Kidney capillary endothelial cell (primary cell): ENCODE measurements around the gene DCLRE1B.

ENCODE experiments used
- DNase-seq: peaks from one replicate; pipeline ENCODE4 v3.0.0-alpha.2; 2018; ENCODE audit warnings: low spot score

Gene DCLRE1B

GRCh38 chr1:113904674-113905434, at the start of gene DCLRE1B, which contains the start of gene AP4B1:
DCLRE1B (plus strand) TSS chr1:113905326; CDS start chr1:113905587, 261 bp downstream.
AP4B1 (minus strand) TSS chr1:113904799; CDS start chr1:113904717, 82 bp downstream.
- peak; percentile 99 for DNase-seq

- no peak for DNase-seq
Measured at GRCh38 chr1:113855630-113856400, 49.3 kb upstream of the DCLRE1B start.

GRCh38 chr1:113856401-113856790, 48.7 kb upstream of the DCLRE1B start:
- no peak for DNase-seq

GRCh38 chr1:113857776-113858175, 47.4 kb upstream of the DCLRE1B start:
- no peak for DNase-seq

GRCh38 chr1:113858418-113858817, 46.7 kb upstream of the DCLRE1B start:
- DNase-seq, result no peak

- DNase-seq, result no peak
Measured at GRCh38 chr1:113858982-113859381, 46.1 kb upstream of the DCLRE1B start.

GRCh38 chr1:113859478-113860175, 45.5 kb upstream of the DCLRE1B start:
- no peak for DNase-seq

GRCh38 chr1:113860891-113861290, 44.2 kb upstream of the DCLRE1B start:
- DNase-seq, result peak; percentile 79

GRCh38 chr1:113861641-113862040, 43.5 kb upstream of the DCLRE1B start:
- no peak for DNase-seq

GRCh38 chr1:113868387-113869083, 36.6 kb upstream of the DCLRE1B start:
- peak; percentile 74 for DNase-seq

GRCh38 chr1:113870778-113871177, 34.3 kb upstream of the DCLRE1B start:
- DNase-seq, result no peak

- DNase-seq, result no peak
Measured at GRCh38 chr1:113871597-113872113, 33.5 kb upstream of the DCLRE1B start, which contains the start of gene PTPN22. PTPN22 (minus strand) TSS chr1:113871712.

GRCh38 chr1:113872219-113872935, 32.7 kb upstream of the DCLRE1B start:
- no peak for DNase-seq

- DNase-seq, result peak; percentile 37
Measured at GRCh38 chr1:113874012-113874879, 30.9 kb upstream of the DCLRE1B start.

GRCh38 chr1:113875714-113876113, 29.4 kb upstream of the DCLRE1B start:
- DNase-seq, result no peak

GRCh38 chr1:113876176-113876575, 28.9 kb upstream of the DCLRE1B start:
- no peak for DNase-seq

GRCh38 chr1:113879739-113880038, 25.4 kb upstream of the DCLRE1B start:
- no peak for DNase-seq

GRCh38 chr1:113881661-113882060, 23.5 kb upstream of the DCLRE1B start:
- no peak for DNase-seq

- no peak for DNase-seq
Measured at GRCh38 chr1:113886417-113887401, 18.4 kb upstream of the DCLRE1B start.
